Measurements from ENCODE around the gene TF. TPM values are rescaled to one million over a fixed set of nuclear protein-coding genes. Genes with fewer than 3 reads are reported as not detected.

TF gene
- total RNA-seq, 1 donor from 2014 or later, result 2.8 TPM

DNA sequence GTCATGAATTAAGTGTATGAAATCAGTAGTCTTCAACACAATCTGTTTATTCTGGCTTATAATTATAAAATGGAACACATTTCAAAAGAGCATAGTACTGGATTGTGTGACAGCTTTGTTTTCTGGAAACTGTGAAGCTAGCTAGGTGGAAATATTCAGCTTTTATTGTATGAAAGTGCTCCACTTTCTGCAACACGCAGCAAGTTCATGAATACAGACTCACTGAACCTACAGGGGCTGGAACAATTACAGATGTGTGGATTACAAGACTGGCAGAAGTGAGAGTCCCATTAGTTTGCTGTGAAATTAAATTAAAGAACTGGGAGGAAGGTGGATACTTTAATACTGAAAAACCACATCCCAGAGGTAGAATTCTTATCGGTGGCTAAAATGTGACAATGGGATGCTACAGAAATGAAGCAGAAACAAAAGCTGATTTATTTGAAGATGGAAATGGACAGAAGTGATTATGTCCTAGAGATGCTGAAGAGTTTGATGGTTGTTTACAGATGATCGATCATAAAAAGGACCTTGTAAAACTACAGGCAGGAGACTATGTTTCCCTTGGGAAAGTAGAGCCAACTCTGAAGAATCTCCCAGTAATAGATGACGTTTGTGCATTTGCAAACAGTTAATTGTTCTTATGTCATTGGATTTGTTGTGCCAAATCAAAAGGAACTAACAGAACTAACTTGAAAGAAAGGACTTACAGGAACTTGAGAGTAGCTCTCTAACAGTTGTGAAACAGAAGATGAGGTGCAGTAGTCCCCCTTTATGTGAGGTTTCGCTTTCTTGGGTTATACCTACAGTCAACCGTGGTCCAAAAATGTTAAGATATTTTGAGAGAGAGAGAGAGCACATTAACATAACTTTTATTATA lies 15.7 kb downstream of the TF start:
- H3K27me3 ChIP-seq (ENCODE audit: low read depth), result no peaks in the 10 kb centered on the region
- intact Hi-C loops (cut with DNase I), result no loop called here
- DNase-seq (no peak), ATAC-seq (no peak)
- no peaks in the 10 kb centered on the region for H3K36me3 ChIP-seq
- H3K9me3 ChIP-seq, result no peaks in the 10 kb centered on the region
- TF ChIP-seq, protein P1, sequence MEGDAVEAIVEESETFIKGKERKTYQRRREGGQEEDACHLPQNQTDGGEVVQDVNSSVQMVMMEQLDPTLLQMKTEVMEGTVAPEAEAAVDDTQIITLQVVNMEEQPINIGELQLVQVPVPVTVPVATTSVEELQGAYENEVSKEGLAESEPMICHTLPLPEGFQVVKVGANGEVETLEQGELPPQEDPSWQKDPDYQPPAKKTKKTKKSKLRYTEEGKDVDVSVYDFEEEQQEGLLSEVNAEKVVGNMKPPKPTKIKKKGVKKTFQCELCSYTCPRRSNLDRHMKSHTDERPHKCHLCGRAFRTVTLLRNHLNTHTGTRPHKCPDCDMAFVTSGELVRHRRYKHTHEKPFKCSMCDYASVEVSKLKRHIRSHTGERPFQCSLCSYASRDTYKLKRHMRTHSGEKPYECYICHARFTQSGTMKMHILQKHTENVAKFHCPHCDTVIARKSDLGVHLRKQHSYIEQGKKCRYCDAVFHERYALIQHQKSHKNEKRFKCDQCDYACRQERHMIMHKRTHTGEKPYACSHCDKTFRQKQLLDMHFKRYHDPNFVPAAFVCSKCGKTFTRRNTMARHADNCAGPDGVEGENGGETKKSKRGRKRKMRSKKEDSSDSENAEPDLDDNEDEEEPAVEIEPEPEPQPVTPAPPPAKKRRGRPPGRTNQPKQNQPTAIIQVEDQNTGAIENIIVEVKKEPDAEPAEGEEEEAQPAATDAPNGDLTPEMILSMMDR (IDR thresholded peaks at IDR 0.05), result no peak
- no peak overlapping the region for H3K27ac ChIP-seq
- H3K4me1 ChIP-seq, result no peaks in the 10 kb centered on the region
- H3K4me3 ChIP-seq, result no peak overlapping the region

DNA sequence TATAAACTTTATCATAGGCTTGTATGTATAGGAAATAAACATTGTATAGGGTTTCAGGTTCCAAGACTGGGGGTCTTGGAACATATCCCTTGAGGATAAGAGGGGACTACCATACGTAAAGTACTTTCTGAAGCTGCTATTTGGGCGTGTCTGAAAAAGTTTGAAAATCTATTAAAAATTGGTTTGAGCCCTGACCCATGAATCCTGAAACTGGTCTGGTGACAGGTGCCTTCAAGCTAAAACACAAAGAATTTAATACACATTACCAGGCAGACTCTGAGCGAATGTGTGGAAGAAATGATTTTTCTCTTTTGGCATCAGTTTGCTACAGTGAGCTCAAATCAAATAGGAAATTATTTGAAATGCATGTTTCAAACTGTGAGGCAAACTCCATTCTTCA lies 16.3 kb downstream of the TF start:
- H3K4me3 ChIP-seq, result no peak overlapping the region
- H3K27ac ChIP-seq, result no peak overlapping the region
- no peak for DNase-seq
- H3K4me1 ChIP-seq, result no peaks in the 10 kb centered on the region
- H3K27me3 ChIP-seq (ENCODE audit: low read depth), result no peaks in the 10 kb centered on the region
- ATAC-seq, result no peak
- H3K36me3 ChIP-seq, result no peaks in the 10 kb centered on the region
- intact Hi-C loops (cut with DNase I), result no loop called here
- no peaks in the 10 kb centered on the region for H3K9me3 ChIP-seq
- TF ChIP-seq, protein P1 (IDR thresholded peaks at IDR 0.05), result no peak

DNA sequence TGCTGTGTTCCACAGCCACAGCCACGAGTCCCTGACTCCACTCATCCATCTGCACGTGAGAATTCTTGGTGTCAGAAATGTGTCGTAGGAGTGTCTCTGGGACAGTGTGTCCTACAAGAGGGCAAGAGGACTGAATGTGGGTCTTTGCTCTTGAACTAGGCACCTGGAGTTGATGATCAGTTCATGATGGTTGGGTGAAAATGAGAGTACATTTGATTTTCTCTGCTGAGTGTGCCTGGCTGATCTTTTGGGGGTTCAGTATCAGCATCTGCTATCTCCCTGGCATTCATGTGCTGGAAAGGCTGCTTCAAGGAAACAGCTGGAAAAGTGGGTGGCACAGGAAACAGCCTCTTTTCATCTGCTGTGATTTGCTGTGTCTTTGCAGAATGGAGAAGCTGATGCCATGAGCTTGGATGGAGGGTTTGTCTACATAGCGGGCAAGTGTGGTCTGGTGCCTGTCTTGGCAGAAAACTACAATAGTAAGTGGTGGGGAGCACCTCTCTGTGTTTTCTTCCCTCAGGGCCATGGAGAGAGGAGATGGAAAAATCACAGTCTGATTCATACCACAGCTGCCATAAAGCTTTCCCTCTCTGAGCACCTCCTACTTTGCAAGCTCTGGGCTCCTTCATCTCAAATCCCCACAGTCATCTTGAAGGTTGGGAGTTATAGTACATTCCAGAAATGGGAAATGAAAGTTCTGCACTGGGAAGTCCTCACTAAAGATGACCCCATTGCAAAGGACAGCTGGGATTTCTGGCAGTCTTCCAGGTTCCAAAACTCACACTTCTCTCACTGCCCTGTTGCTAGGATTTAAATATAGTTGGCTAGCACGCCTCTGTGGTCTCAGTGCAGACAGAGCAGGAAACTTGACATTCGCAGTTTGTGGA lies 17.8 kb downstream of the TF start:
- Histone ChIP-seq H3K36me3 (no peaks in the 10 kb centered on the region), H3K4me1 (no peaks in the 10 kb centered on the region), H3K27ac (no peak overlapping the region), H3K4me3 (no peak overlapping the region), H3K27me3 (ENCODE audit: low read depth) (no peaks in the 10 kb centered on the region), H3K9me3 (no peaks in the 10 kb centered on the region)
- TF ChIP-seq, protein P1 (IDR thresholded peaks at IDR 0.05), result no peak
- ATAC-seq (peak in 1 of 2 donors; percentile 45), DNase-seq (no peak)
- intact Hi-C loops (cut with DNase I), result no loop called here

DNA sequence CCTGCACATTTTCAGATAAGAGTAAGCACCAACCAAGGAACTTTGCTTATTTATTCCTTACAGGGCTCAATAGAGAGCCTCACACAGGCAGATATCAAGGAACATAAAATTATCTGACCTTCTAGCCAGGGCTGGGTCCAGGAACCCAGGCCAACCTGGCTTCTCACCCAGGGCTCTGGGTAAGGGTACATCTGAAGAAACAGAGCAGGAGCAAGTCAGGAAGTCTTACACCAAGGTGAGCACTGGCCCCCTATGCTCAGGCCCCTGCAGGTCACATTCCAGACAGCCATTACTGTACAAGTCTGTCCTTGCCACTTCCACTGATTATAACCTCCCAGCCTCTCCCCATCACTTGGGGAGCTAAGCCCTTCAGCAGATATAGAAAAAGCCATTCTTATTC lies 19.1 kb downstream of the TF start:
- no peaks in the 10 kb centered on the region for H3K9me3 ChIP-seq
- H3K27me3 ChIP-seq (ENCODE audit: low read depth), result no peaks in the 10 kb centered on the region
- ATAC-seq, result no peak
- no peaks in the 10 kb centered on the region for H3K36me3 ChIP-seq
- H3K4me1 ChIP-seq, result no peaks in the 10 kb centered on the region
- intact Hi-C loops (cut with DNase I), result no loop called here
- no peak for DNase-seq
- TF ChIP-seq, protein P1 (IDR thresholded peaks at IDR 0.05), result no peak
- no peak overlapping the region for H3K4me3 ChIP-seq
- no peak overlapping the region for H3K27ac ChIP-seq

DNA sequence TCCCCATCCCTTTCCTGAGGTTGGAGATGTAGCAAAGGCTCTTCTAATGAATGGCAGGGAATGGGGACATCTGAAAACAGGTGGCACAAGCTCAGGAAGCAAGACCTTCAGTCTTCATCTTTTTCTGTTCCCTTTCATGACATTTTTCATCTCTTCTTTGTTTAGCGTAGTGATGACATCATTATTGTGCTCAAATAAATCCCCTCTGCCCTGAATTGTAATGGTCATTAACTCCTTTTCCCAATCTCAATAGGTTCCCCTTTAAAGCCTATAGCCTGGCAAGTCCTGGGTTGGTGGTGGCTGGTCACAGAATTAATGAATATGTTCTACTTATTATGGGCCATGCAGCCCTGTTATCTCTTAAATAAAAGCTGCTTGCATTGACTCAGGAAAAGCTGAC lies 21.4 kb downstream of the TF start:
- Histone ChIP-seq H3K9me3 (no peaks in the 10 kb centered on the region), H3K4me3 (no peak overlapping the region), H3K4me1 (no peaks in the 10 kb centered on the region), H3K36me3 (no peaks in the 10 kb centered on the region), H3K27ac (no peak overlapping the region), H3K27me3 (ENCODE audit: low read depth) (no peaks in the 10 kb centered on the region)
- DNase-seq, result no peak
- TF ChIP-seq, protein P1 (IDR thresholded peaks at IDR 0.05), result no peak
- ATAC-seq, result no peak
- intact Hi-C loops (cut with DNase I), result no loop called here

All from lower lobe of right lung (tissue), 2 donors.